22Rv1 (cell line): Measurements from ENCODE around the gene ATP6AP2.

Source experiments
- CTCF ChIP-seq: fragments of 450-650 bp; IDR thresholded peaks from 2 replicates; pipeline ENCODE4 v1.5.1; 2017; ENCODE audit warnings: mild to moderate bottlenecking
- ZFX ChIP-seq: fragments of 450-650 bp; IDR thresholded peaks from 2 replicates; pipeline ENCODE4 v1.6.1; 2017; ENCODE audit warnings: antibody characterized with exemption, borderline replicate concordance

- TF ChIP-seq CTCF (no peak), ZFX (no peak)
These were observed 36.8 kb downstream of the ATP6AP2 start for GRCh38 chrX:40617566-40617965.
